Liver (tissue), 9 donors: ENCODE results near the gene DHX35. TPM values are rescaled to one million over a fixed set of nuclear protein-coding genes. Genes with fewer than 3 reads are reported as not detected.

Source experiments
- DNase-seq: peaks from one replicate; pipeline ENCODE4 v3.0.0-alpha.2; 2017; ENCODE audit warnings: low spot score
- H3K27ac ChIP-seq, 2 donors: one replicate each; pipeline ENCODE4 v1.7.0; 2013; ENCODE audit warnings: inconsistent platforms in 2 of 2, low read length in 2 of 2, control low read depth in 1 of 2, low read depth in 1 of 2, mild to moderate bottlenecking in 1 of 2
- H3K27me3 ChIP-seq, 4 donors: one replicate each; pipeline versions ENCODE4 v1.6.1 to v1.7.0; 2013; ENCODE audit warnings: low read length in 3 of 4, inconsistent platforms in 1 of 4, mild to moderate bottlenecking in 1 of 4, moderate library complexity in 1 of 4; ENCODE audit not compliant: control insufficient read depth in 4 of 4, insufficient read depth in 4 of 4
- H3K36me3 ChIP-seq, 4 donors: one replicate each; pipeline versions ENCODE4 v1.6.1 to v1.7.0; 2013; ENCODE audit warnings: low read length in 3 of 4, mild to moderate bottlenecking in 3 of 4, low read depth in 1 of 4, moderate library complexity in 1 of 4; ENCODE audit not compliant: control insufficient read depth in 4 of 4, insufficient read depth in 3 of 4
- H3K4me1 ChIP-seq, 4 donors: one replicate each; pipeline versions ENCODE4 v1.6.1 to v1.7.0; 2013; ENCODE audit warnings: low read length in 3 of 4, mild to moderate bottlenecking in 3 of 4, moderate library complexity in 1 of 4; ENCODE audit not compliant: control insufficient read depth in 4 of 4, insufficient read depth in 4 of 4
- H3K4me3 ChIP-seq, 3 donors: one replicate each; pipeline versions ENCODE4 v1.6.1 to v1.7.0; 2013; ENCODE audit warnings: low read length in 3 of 3, control low read depth in 1 of 3, low read depth in 1 of 3, mild to moderate bottlenecking in 1 of 3
- H3K9ac ChIP-seq, 2 donors: one replicate each; pipeline ENCODE4 v1.7.0; 2013; ENCODE audit warnings: low read length in 2 of 2, mild to moderate bottlenecking in 2 of 2, moderate library complexity in 2 of 2, control low read depth in 1 of 2, low read depth in 1 of 2
- H3K9me3 ChIP-seq, 4 donors: one replicate each; pipeline versions ENCODE4 v1.6.1 to v1.7.0; 2013; ENCODE audit warnings: low read length in 3 of 4; ENCODE audit not compliant: control insufficient read depth in 4 of 4
- EGR1 ChIP-seq, 2 donors: IDR thresholded peaks; 2 replicates each; pipeline ENCODE4 v1.6.1; 2016 to 2018; ENCODE audit warnings: antibody characterized with exemption in 2 of 2, low read depth in 2 of 2
- FOXA1 ChIP-seq: IDR thresholded peaks from 2 replicates; pipeline ENCODE4 v1.6.1; 2016; ENCODE audit warnings: antibody characterized with exemption
- FOXA2 ChIP-seq: IDR thresholded peaks from 2 replicates; pipeline ENCODE4 v1.6.1; 2016; ENCODE audit warnings: antibody characterized with exemption
- GABPA ChIP-seq, 2 donors: IDR thresholded peaks in 1 of 2; conservative IDR thresholded peaks in 1 of 2; 2 replicates each; pipeline ENCODE4 v1.6.1; 2016; ENCODE audit warnings: antibody characterized with exemption in 2 of 2, mild to moderate bottlenecking in 1 of 2, moderate library complexity in 1 of 2
- HNF4A ChIP-seq, 2 donors: conservative IDR thresholded peaks; 2 replicates each; pipeline ENCODE4 v1.6.1; 2016; ENCODE audit warnings: antibody characterized with exemption in 2 of 2, mild to moderate bottlenecking in 2 of 2
- HNF4G ChIP-seq: IDR thresholded peaks from 2 replicates; pipeline ENCODE4 v1.6.1; 2016; ENCODE audit warnings: antibody characterized with exemption
- JUND ChIP-seq, 2 donors: IDR thresholded peaks; 2 replicates each; pipeline ENCODE4 v1.6.1; 2016; ENCODE audit warnings: antibody characterized with exemption in 2 of 2
- NR2F2 ChIP-seq: IDR thresholded peaks from 2 replicates; pipeline ENCODE4 v1.6.1; 2016; ENCODE audit warnings: antibody characterized with exemption
- RAD21 ChIP-seq, 2 donors: IDR thresholded peaks; 2 replicates each; pipeline ENCODE4 v1.6.1; 2016; ENCODE audit warnings: antibody characterized with exemption in 2 of 2, mild to moderate bottlenecking in 2 of 2
- RXRA ChIP-seq, 2 donors: IDR thresholded peaks; 2 replicates each; pipeline ENCODE4 v1.6.1; 2017 to 2018; ENCODE audit warnings: antibody characterized with exemption in 2 of 2, mild to moderate bottlenecking in 1 of 2
- SP1 ChIP-seq: IDR thresholded peaks from 2 replicates; pipeline ENCODE4 v1.6.1; 2018; ENCODE audit warnings: antibody characterized with exemption, mild to moderate bottlenecking
- TAF1 ChIP-seq: conservative IDR thresholded peaks from 2 replicates; pipeline ENCODE4 v1.6.1; 2016; ENCODE audit warnings: antibody characterized with exemption, mild to moderate bottlenecking
- YY1 ChIP-seq: IDR thresholded peaks from 2 replicates; pipeline ENCODE4 v1.6.1; 2016; ENCODE audit warnings: antibody characterized with exemption, mild to moderate bottlenecking
- whole genome bisulfite sequencing: extraction: QIAGEN DNeasy Blood & Tissue Kit; methylation state at CpG from one replicate; pipeline ENCODE4 v1.1.7; 2013; 5-methylcytosine and 5-hydroxymethylcytosine counted together
- polyA plus RNA-seq, 2 donors: library from polyadenylated mRNA; stranded (reverse) in 1 of 2; unstranded in 1 of 2; fragments of 200-250 nt in 1 of 2; fragments of >200 nt in 1 of 2; fragmentation: Nextera tagmentation in 1 of 2; extraction: Ambion mirVana in 1 of 2; gene quantifications; one replicate each; pipeline versions ENCODE4 v1.2.1 to v1.2.3, GENCODE V29; 2013 to 2015
- total RNA-seq, 2 donors: library from RNA; depleted of rRNA; stranded (reverse); fragments of >200 nt; gene quantifications; one replicate each; pipeline ENCODE4 v1.2.3, GENCODE V29; 2014
- TF ChIP-seq, protein P1 (sequence below): IDR thresholded peaks from 2 replicates; pipeline ENCODE4 v1.6.1; 2016; ENCODE audit warnings: antibody characterized with exemption, mild to moderate bottlenecking
- TF ChIP-seq, protein P2 (sequence below): IDR thresholded peaks from 2 replicates; pipeline ENCODE4 v1.6.1; 2016; ENCODE audit warnings: antibody characterized with exemption
- TF ChIP-seq, protein P3 (sequence below): IDR thresholded peaks from 2 replicates; pipeline ENCODE4 v1.6.1; 2016; ENCODE audit warnings: antibody characterized with exemption
- TF ChIP-seq, protein P4 (sequence below): fragments of 150-350 bp; IDR thresholded peaks from 2 replicates; pipeline ENCODE4 v1.5.1; 2017; ENCODE audit warnings: improper control_type of control experiment, low read depth, low read length; ENCODE audit not compliant: missing input control
- donor health status: healthy.
- donor health status: healthy.
- donor health status: healthy.
- donor health status: healthy.
- donor health status: healthy.

The DHX35 gene
- total and polyA plus RNA-seq, 4 donors: 2.7 to 10.6 (median 4.8) TPM

DNA sequence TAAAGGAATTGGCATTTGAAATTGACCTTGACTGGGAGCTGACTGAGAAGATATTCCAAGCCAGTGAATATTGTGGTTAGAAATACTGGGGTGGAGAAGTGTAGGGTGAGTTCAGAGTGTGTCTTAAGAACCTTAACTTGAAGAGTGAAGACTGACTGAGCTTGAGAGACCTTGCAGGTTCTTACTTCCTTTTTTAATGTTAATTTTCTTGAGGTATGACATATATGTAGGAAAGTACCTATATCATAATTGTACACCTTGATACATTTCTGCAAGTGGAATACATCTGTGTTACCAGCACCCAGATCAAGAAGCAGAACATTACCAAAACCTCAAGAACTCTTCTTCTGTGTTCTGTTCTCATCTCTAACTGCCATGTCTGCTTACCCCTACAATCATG lies 11.0 kb downstream of the DHX35 start:
- Histone ChIP-seq H3K9ac (no peak overlapping the region), H3K4me1 (no peaks in the 10 kb centered on the region), H3K36me3 (peaks cover 3 to 14% (median 6%) of the 10 kb centered on the region in 4 donors), H3K9me3 (no peaks in the 10 kb centered on the region), H3K27ac (no peak overlapping the region), H3K4me3 (no peak overlapping the region), H3K27me3 (no peaks in the 10 kb centered on the region)
- no peak for DNase-seq
- TF ChIP-seq HNF4A (conservative IDR thresholded peaks at IDR 0.05) (no peak), NR2F2 (no peak), RXRA (IDR thresholded peaks at IDR 0.05) (no peak), GABPA (IDR thresholded peaks at IDR 0.05 in 1 of 2, conservative IDR thresholded peaks at IDR 0.05 in 1 of 2) (no peak), SP1 (no peak), RAD21 (IDR thresholded peaks at IDR 0.05) (no peak), EGR1 (IDR thresholded peaks at IDR 0.05; ENCODE audit: low read depth in 2 of 2) (no peak), FOXA1 (no peak), YY1 (no peak), HNF4G (no peak), JUND (IDR thresholded peaks at IDR 0.05) (no peak), FOXA2 (no peak), TAF1 (no peak)
- TF ChIP-seq, protein P1, sequence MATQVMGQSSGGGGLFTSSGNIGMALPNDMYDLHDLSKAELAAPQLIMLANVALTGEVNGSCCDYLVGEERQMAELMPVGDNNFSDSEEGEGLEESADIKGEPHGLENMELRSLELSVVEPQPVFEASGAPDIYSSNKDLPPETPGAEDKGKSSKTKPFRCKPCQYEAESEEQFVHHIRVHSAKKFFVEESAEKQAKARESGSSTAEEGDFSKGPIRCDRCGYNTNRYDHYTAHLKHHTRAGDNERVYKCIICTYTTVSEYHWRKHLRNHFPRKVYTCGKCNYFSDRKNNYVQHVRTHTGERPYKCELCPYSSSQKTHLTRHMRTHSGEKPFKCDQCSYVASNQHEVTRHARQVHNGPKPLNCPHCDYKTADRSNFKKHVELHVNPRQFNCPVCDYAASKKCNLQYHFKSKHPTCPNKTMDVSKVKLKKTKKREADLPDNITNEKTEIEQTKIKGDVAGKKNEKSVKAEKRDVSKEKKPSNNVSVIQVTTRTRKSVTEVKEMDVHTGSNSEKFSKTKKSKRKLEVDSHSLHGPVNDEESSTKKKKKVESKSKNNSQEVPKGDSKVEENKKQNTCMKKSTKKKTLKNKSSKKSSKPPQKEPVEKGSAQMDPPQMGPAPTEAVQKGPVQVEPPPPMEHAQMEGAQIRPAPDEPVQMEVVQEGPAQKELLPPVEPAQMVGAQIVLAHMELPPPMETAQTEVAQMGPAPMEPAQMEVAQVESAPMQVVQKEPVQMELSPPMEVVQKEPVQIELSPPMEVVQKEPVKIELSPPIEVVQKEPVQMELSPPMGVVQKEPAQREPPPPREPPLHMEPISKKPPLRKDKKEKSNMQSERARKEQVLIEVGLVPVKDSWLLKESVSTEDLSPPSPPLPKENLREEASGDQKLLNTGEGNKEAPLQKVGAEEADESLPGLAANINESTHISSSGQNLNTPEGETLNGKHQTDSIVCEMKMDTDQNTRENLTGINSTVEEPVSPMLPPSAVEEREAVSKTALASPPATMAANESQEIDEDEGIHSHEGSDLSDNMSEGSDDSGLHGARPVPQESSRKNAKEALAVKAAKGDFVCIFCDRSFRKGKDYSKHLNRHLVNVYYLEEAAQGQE: no peak
- TF ChIP-seq, protein P2, sequence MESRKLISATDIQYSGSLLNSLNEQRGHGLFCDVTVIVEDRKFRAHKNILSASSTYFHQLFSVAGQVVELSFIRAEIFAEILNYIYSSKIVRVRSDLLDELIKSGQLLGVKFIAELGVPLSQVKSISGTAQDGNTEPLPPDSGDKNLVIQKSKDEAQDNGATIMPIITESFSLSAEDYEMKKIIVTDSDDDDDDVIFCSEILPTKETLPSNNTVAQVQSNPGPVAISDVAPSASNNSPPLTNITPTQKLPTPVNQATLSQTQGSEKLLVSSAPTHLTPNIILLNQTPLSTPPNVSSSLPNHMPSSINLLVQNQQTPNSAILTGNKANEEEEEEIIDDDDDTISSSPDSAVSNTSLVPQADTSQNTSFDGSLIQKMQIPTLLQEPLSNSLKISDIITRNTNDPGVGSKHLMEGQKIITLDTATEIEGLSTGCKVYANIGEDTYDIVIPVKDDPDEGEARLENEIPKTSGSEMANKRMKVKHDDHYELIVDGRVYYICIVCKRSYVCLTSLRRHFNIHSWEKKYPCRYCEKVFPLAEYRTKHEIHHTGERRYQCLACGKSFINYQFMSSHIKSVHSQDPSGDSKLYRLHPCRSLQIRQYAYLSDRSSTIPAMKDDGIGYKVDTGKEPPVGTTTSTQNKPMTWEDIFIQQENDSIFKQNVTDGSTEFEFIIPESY: no peak
- TF ChIP-seq, protein P3, sequence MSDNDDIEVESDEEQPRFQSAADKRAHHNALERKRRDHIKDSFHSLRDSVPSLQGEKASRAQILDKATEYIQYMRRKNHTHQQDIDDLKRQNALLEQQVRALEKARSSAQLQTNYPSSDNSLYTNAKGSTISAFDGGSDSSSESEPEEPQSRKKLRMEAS: no peak
- TF ChIP-seq, protein P4, sequence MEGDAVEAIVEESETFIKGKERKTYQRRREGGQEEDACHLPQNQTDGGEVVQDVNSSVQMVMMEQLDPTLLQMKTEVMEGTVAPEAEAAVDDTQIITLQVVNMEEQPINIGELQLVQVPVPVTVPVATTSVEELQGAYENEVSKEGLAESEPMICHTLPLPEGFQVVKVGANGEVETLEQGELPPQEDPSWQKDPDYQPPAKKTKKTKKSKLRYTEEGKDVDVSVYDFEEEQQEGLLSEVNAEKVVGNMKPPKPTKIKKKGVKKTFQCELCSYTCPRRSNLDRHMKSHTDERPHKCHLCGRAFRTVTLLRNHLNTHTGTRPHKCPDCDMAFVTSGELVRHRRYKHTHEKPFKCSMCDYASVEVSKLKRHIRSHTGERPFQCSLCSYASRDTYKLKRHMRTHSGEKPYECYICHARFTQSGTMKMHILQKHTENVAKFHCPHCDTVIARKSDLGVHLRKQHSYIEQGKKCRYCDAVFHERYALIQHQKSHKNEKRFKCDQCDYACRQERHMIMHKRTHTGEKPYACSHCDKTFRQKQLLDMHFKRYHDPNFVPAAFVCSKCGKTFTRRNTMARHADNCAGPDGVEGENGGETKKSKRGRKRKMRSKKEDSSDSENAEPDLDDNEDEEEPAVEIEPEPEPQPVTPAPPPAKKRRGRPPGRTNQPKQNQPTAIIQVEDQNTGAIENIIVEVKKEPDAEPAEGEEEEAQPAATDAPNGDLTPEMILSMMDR: no peak

DNA sequence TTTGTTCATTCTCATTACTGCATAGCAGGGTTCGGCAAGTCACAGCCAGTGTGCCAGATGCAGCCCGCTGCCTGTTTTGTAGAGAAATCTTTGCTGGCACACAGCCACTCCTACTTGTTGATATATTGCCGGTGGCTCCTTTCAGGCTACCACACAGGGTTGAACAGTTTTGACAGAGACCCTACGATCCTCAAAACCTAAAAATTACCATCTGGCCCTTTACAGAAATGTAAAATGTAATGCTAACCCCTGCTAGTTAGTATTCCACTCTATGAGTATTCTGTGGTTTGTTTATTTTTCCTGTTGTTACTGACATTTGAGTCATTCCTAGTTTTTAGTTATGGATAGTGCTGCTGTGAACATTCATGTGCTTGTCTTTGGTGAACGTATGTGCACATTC lies 11.5 kb downstream of the DHX35 start:
- no peak for DNase-seq
- no peak overlapping the region for H3K4me3 ChIP-seq
- H3K4me1 ChIP-seq: no peaks in the 10 kb centered on the region
- no peak for TF ChIP-seq GABPA (IDR thresholded peaks at IDR 0.05 in 1 of 2, conservative IDR thresholded peaks at IDR 0.05 in 1 of 2)
- TF ChIP-seq, protein P1: no peak
- no peak overlapping the region for H3K9ac ChIP-seq
- H3K27me3 ChIP-seq: no peaks in the 10 kb centered on the region
- no peak overlapping the region for H3K27ac ChIP-seq
- H3K36me3 ChIP-seq: peaks cover 3 to 14% (median 6%) of the 10 kb centered on the region in 4 donors
- 47% methylated on average over 5 of the region's 5 CpGs for WGBS
- H3K9me3 ChIP-seq: no peaks in the 10 kb centered on the region
